Neural progenitor cell (in vitro differentiated cells): Measurements from ENCODE around the gene RCVRN. TPM values are rescaled to one million over a fixed set of nuclear protein-coding genes. Genes with fewer than 3 reads are reported as not detected.

Experiments
- DNase-seq: peaks from one replicate; pipeline ENCODE4 v3.0.0-alpha.2; 2016; ENCODE audit warnings: low spot score
- H2AFZ ChIP-seq: fragments of 200-600 bp; sonication (generic); replicated peaks from 2 replicates; pipeline ENCODE4 v1.6.1; 2016; ENCODE audit warnings: antibody characterized with exemption
- H3F3A ChIP-seq: fragments of 200-600 bp; sonication (generic); 2 replicates; pipeline ENCODE4 v1.6.1; 2016; ENCODE audit warnings: antibody characterized with exemption, low read depth
- H3K27ac ChIP-seq: fragments of 200-600 bp; sonication (generic); 2 replicates; pipeline ENCODE4 v1.5.1; 2016; ENCODE audit warnings: mild to moderate bottlenecking
- H3K27me3 ChIP-seq: fragments of 200-600 bp; sonication (generic); 2 replicates; pipeline ENCODE4 v1.6.1; 2016; ENCODE audit warnings: mild to moderate bottlenecking, moderate library complexity
- H3K36me3 ChIP-seq: fragments of 200-600 bp; sonication (generic); 2 replicates; pipeline ENCODE4 v1.5.1; 2016
- H3K4me1 ChIP-seq: fragments of 200-600 bp; sonication (generic); 2 replicates; pipeline ENCODE4 v1.6.1; 2016; ENCODE audit warnings: mixed run types
- H3K4me2 ChIP-seq: fragments of 200-600 bp; sonication (generic); 2 replicates; pipeline ENCODE4 v1.6.1; 2016
- H3K4me3 ChIP-seq: fragments of 200-600 bp; sonication (generic); 2 replicates; pipeline ENCODE4 v1.5.1; 2016
- H3K79me2 ChIP-seq: fragments of 200-600 bp; sonication (generic); 2 replicates; pipeline ENCODE4 v1.6.1; 2016; ENCODE audit warnings: low read depth
- H3K9ac ChIP-seq: fragments of 200-600 bp; sonication (generic); 2 replicates; pipeline ENCODE4 v1.6.1; 2016
- H3K9me3 ChIP-seq: fragments of 200-600 bp; sonication (generic); 2 replicates; pipeline ENCODE4 v1.5.1; 2016; ENCODE audit warnings: low read depth
- H4K20me1 ChIP-seq: fragments of 200-600 bp; sonication (generic); 2 replicates; pipeline ENCODE4 v1.6.1; 2016; ENCODE audit warnings: low read depth
- H3K27ac Mint-ChIP-seq: 3 replicates; pipeline ENCODE4 v1.8.0; 2021; ENCODE audit warnings: mixed read lengths
- H3K27me3 Mint-ChIP-seq: 2 replicates; pipeline ENCODE4 v1.8.0; 2022; ENCODE audit warnings: low read depth, mild to moderate bottlenecking, inconsistent platforms, moderate library complexity, mixed read lengths; ENCODE audit not compliant: insufficient read depth
- H3K36me3 Mint-ChIP-seq: 3 replicates; pipeline ENCODE4 v1.8.0; 2021; ENCODE audit warnings: mixed read lengths
- H3K4me1 Mint-ChIP-seq: 3 replicates; pipeline ENCODE4 v1.8.0; 2021; ENCODE audit warnings: mixed read lengths
- H3K4me3 Mint-ChIP-seq: 3 replicates; pipeline ENCODE4 v1.8.0; 2021; ENCODE audit warnings: mild to moderate bottlenecking, moderate library complexity, mixed read lengths
- H3K9me3 Mint-ChIP-seq: 3 replicates; pipeline ENCODE4 v1.8.0; 2020; ENCODE audit warnings: mixed read lengths
- CTCF ChIP-seq: fragments of 200-600 bp; sonication (generic); IDR thresholded peaks from 2 replicates; pipeline ENCODE4 v1.5.1; 2017; ENCODE audit warnings: antibody characterized with exemption, mild to moderate bottlenecking
- EZH2 ChIP-seq: fragments of 200-600 bp; sonication (generic); IDR thresholded peaks from 2 replicates; pipeline ENCODE4 v1.6.1; 2017; ENCODE audit warnings: antibody characterized with exemption, mild to moderate bottlenecking, moderate library complexity
- EZH2phosphoT487 ChIP-seq: fragments of 200-600 bp; sonication (generic); IDR thresholded peaks from 2 replicates; pipeline ENCODE4 v1.6.1; 2017; ENCODE audit warnings: antibody characterized with exemption
- total RNA-seq: library from RNA; depleted of rRNA; stranded (reverse); fragments of >200 nt; gene quantifications from 2 replicates; pipeline ENCODE4 v1.2.3, GENCODE V29; 2015; ENCODE audit warnings: low replicate concordance

The RCVRN gene
- total RNA-seq, 1 donor from 2014 or later = not detected

DNA sequence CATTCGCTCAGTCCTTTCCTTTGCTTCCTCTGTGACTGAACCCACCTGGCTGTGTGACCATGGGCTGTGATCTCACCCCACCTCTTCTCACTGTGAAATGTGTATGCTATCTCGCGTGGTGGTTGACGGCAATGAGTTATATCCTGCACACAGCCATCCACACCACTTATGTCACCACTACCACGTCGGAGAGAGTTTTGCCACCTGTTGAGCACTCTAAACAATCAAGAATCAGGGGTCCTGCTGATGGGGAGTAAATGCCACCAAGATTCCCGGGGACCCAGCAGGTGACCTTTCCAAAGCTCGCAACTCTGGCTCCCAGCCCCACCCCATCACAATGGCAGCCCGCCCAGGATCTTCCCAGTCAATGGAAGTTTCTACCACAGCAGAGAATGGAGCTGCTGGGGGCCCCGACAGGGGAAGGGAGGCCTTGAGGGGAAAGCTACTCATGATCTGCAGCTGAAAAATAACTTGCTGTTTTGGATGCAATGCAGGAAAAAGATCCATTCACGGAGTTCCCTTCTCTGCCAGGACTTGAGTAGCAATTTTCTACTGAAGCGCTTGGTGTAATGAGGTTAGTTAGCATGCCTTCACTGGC, 26.2 kb upstream of the RCVRN start:
- no peaks in the 10 kb centered on the region for H3K79me2 ChIP-seq
- H3K4me3 Mint-ChIP-seq = no peak overlapping the region

GRCh38 chr17:9929871-9930270, 24.8 kb upstream of the RCVRN start:
- Mint-ChIP-seq H3K27me3 (peaks cover 3% of the 10 kb centered on the region), H3K4me1 (peaks cover 8% of the 10 kb centered on the region), H3K4me3 (no peak overlapping the region), H3K9me3 (no peaks in the 10 kb centered on the region), H3K27ac (no peak overlapping the region), H3K36me3 (peaks cover 2% of the 10 kb centered on the region)
- H4K20me1 ChIP-seq = no peaks in the 10 kb centered on the region
- no peaks in the 10 kb centered on the region for H3K79me2 ChIP-seq
- no peaks in the 10 kb centered on the region for H3K36me3 ChIP-seq
- H3K4me1 ChIP-seq = peaks cover 13% of the 10 kb centered on the region
- H2AFZ ChIP-seq = no peak overlapping the region
- no peak overlapping the region for H3K4me3 ChIP-seq
- H3K27ac ChIP-seq = no peak overlapping the region
- H3F3A ChIP-seq = no peaks in the 10 kb centered on the region
- H3K9ac ChIP-seq = no peak overlapping the region
- TF ChIP-seq CTCF (no peak), EZH2 (no peak), EZH2phosphoT487 (no peak)
- H3K27me3 ChIP-seq = no peaks in the 10 kb centered on the region
- no peak for DNase-seq
- H3K4me2 ChIP-seq = no peak overlapping the region
- H3K9me3 ChIP-seq = no peaks in the 10 kb centered on the region

More for the DNA sequence above, 26.2 kb upstream of the RCVRN start:
- no peaks in the 10 kb centered on the region for H3K27me3 ChIP-seq
- H3K9ac ChIP-seq = no peak overlapping the region
- Mint-ChIP-seq H3K9me3 (no peaks in the 10 kb centered on the region), H3K27ac (no peak overlapping the region), H3K4me1 (peaks cover 10% of the 10 kb centered on the region), H3K27me3 (peaks cover 5% of the 10 kb centered on the region), H3K36me3 (peaks cover 2% of the 10 kb centered on the region)
- H3K4me2 ChIP-seq = peak overlapping the region; percentile 11
- peak overlapping the region; percentile 42 for H2AFZ ChIP-seq
- TF ChIP-seq EZH2 (no peak), EZH2phosphoT487 (no peak)
- no peak overlapping the region for H3K4me3 ChIP-seq
- H4K20me1 ChIP-seq = no peaks in the 10 kb centered on the region
- peaks cover 11% of the 10 kb centered on the region for H3K4me1 ChIP-seq
- no peaks in the 10 kb centered on the region for H3K36me3 ChIP-seq
- DNase-seq = no peak
- H3K27ac ChIP-seq = no peak overlapping the region
- no peaks in the 10 kb centered on the region for H3F3A ChIP-seq
- no peaks in the 10 kb centered on the region for H3K9me3 ChIP-seq

DNA sequence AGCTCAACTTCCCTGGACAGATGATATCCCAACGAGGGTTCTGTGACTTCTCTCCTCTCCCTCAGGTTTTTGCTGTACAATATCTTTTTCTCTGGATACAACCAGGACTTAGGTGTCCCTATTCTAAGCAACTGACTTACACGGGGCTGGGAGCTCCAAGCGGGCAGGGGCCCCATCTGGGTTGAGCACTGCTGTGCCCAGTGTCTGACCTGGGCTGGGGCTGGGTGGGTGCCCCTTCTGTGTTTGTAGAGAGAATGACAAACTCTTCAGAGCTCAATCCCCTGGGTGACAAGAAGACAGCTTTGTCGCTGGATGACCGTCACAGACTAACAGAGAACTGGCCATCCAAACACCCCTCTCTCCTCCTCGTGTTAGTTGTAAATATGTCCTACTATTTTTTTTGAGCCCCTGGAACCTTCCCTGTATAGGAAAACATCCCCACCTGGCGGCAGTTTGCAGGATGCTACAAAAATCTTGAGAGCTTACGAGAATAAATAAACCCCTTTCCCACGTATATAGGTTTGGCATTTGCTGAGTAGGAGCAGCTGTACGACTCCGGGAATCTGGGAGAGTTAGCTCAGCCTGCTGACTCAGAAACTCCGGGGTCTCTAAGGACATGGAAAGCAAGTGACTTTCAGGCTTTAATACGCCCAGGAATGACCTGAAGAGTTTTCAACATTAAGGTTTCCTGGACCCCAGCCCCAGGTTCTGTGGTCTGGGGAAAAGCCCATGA, 23.7 kb upstream of the RCVRN start:
- Histone ChIP-seq H3K4me1 (peaks cover 14% of the 10 kb centered on the region), H3K4me2 (no peak overlapping the region), H3K27me3 (no peaks in the 10 kb centered on the region), H3F3A (no peaks in the 10 kb centered on the region), H3K36me3 (no peaks in the 10 kb centered on the region), H3K4me3 (no peak overlapping the region), H3K79me2 (no peaks in the 10 kb centered on the region), H4K20me1 (no peaks in the 10 kb centered on the region), H2AFZ (no peak overlapping the region), H3K9ac (no peak overlapping the region), H3K9me3 (no peaks in the 10 kb centered on the region), H3K27ac (no peak overlapping the region)
- no peaks in the 10 kb centered on the region for H3K9me3 Mint-ChIP-seq
- peaks cover 3% of the 10 kb centered on the region for H3K27me3 Mint-ChIP-seq
- peaks cover 2% of the 10 kb centered on the region for H3K36me3 Mint-ChIP-seq
- H3K4me1 Mint-ChIP-seq = peaks cover 12% of the 10 kb centered on the region
- DNase-seq = peak; percentile 81
- H3K4me3 Mint-ChIP-seq = no peak overlapping the region
- H3K27ac Mint-ChIP-seq = no peak overlapping the region
- TF ChIP-seq CTCF (peak; percentile 69), EZH2phosphoT487 (no peak), EZH2 (no peak)
